Mucosa of gallbladder (tissue), 1 donor: Measurements from ENCODE around the gene MDFI. TPM values are rescaled to one million over a fixed set of nuclear protein-coding genes. Genes with fewer than 3 reads are reported as not detected.
A peak's percentile ranks its signal among the peaks of the same experiment; 100 is the strongest.

ENCODE experiments used
- DNase-seq: peaks from one replicate; pipeline ENCODE4 v3.0.0-alpha.2; 2020; ENCODE audit warnings: low spot score
- total RNA-seq: library from RNA; stranded (reverse); gene quantifications from one replicate; pipeline ENCODE4 v1.2.1, GENCODE V29; 2021
- donor health status: DM: no; HTN: no; CAD: no.

Gene MDFI
- total RNA-seq, 1 donor from 2014 or later, result 7.3 TPM

DNA sequence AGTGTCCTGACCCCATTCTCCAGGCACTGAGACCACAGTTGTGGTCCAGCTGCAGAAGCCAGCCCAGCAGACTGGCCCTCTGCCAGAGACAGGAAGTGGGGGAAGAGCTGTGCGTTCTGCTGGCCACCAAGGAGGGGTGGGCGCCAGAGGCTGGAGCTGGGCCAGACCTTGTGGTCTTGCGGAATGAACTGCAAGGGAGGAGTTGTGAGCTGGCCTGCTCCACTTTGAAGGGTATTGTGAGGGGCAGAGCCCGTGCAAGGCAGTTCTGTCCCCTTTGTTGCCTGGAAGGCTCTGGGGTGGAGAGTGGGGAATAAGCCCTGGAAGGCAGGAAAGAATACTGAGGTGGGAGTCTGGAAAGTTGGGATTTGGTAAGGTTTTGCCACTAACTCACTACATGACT lies 3.6 kb upstream of the MDFI start:
- no peak for DNase-seq

- no peak for DNase-seq
These were observed 2.9 kb upstream of the MDFI start for GRCh38 chr6:41635365-41635764.

DNA sequence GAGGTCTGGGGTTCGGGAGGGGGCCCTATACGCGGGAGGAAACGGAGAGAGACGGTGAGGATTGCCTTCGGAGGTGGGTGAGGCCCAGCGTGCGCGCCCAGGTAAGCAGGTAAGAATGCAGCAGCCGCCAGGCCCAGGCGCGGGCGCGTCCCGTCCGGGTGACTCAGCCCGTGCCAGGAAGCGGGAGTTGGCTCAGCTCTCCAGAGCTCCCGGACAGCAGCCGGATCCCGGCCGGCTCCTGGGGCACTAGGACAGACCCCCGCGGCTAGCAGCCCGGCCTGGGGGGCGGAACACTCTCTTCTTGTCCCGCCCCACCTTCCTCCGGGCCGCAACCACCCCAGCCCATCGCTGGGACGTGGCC lies 1.5 kb upstream of the MDFI start:
- peak; percentile 58 for DNase-seq

DNA sequence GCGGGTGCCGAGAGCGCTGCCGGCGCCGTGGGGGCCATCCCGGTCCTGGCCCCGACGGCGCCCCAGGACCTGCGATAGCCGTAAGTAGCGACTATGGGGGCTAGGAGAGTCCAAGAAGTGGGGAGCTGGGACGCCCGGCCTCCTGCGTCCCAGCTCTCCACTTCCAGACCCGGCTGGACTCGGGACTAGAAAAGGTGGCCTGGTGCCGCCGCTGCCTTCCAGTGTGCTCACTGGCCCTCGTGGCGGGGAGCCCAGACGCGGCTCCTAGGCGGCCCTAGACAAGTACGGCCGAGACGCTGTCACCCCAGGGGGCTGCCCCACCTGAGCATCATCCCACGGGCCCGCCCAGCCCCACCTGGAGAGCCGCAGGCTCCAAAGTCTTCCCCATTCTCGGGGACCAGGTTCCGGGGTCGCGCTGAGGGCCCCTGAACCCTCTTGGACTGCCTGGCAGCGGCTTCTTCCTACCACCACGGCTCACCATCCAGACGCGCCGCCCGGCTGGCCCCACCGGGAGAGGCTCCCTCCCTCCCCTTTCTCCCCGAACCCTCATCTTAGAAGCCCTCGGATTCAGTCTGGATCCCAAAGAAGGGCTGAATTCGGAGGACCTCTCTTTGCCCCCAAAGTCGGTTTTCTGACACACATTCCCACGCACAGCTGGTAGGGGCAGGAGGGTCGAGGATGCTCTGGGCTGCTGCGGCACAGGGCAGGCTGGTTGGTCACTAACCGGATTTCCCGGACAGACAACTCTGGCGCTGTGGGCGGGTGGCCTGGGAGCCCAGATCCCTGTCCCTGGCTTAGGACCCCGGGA lies 870 bp upstream of the MDFI start:
- no peak for DNase-seq

DNA sequence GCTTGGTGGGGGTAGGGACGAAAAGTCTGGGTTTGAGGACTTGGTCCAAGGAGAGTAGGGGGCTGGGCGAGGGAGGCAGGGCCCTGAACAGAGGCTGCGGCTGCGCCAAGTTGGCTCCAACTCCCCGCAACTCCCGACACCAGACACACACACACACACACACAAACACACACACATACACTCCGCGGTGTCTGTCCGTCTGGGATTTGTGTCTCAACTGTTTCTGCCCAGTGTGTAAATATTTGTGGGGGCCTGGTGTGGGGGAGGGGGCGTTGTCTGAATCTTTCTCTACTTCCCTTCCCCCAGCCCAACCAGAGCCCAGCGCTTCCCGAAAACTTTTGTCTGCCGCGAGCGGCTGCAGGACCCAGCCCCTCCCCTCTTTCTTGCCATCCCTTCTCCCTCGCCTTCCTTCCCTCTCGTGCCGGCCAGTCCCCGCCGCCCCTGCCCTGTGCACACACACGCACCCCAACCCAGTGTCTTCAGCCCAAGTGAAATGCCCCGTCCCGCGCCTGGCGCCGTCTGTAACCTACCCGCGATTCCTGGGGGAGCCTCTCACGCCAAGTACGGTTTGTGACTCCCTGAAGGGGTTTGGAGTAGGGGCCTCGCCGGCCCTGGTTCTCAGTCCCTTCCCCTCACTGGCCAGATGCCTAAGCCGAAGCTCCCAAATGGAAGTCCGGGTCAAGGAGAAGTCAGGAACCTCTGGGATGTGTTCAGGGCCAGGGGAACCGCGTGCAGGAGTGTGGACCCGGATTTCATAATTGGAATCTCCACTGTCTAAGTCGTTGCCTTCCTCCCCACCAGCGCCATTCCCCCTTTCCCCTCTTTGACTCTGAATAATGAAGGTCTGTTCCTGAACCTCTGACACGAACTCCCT lies 904 bp downstream of the MDFI start:
- no peak for DNase-seq

GRCh38 chr6:41639809-41640371 lies 1.6 kb downstream of the MDFI start:
- no peak for DNase-seq

GRCh38 chr6:41640426-41640825 lies 2.2 kb downstream of the MDFI start:
- DNase-seq, result no peak

DNA sequence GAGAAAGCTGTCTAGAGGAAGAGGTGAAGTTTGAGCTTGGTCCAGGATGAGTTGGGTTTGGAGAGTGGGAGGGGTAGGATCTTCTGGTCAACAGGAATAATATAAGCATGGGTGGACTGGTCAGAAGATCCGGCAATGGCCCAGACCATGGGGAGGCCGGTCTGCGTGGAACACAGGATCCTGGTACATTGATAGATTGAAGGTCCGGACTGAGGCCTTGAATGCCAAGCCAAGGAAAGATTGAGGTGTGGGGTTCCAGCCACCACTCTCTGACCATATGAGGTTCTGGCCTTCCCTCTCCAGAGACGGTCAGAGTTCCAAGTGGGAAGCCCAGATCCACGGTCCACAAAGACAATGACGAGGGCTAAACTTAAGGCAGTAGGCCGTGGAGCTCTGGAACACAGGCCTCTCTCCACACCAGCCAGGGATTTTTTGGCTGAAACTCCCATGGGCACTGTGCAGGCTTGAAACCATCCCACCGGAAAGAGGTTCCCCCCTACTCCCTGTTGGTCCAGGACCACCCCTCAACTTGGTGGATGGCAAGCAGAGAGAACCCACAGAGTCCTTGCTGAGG lies 3.2 kb downstream of the MDFI start:
- DNase-seq, result no peak

- DNase-seq, result no peak
These were observed 4.1 kb downstream of the MDFI start for GRCh38 chr6:41642090-41642959.

DNA sequence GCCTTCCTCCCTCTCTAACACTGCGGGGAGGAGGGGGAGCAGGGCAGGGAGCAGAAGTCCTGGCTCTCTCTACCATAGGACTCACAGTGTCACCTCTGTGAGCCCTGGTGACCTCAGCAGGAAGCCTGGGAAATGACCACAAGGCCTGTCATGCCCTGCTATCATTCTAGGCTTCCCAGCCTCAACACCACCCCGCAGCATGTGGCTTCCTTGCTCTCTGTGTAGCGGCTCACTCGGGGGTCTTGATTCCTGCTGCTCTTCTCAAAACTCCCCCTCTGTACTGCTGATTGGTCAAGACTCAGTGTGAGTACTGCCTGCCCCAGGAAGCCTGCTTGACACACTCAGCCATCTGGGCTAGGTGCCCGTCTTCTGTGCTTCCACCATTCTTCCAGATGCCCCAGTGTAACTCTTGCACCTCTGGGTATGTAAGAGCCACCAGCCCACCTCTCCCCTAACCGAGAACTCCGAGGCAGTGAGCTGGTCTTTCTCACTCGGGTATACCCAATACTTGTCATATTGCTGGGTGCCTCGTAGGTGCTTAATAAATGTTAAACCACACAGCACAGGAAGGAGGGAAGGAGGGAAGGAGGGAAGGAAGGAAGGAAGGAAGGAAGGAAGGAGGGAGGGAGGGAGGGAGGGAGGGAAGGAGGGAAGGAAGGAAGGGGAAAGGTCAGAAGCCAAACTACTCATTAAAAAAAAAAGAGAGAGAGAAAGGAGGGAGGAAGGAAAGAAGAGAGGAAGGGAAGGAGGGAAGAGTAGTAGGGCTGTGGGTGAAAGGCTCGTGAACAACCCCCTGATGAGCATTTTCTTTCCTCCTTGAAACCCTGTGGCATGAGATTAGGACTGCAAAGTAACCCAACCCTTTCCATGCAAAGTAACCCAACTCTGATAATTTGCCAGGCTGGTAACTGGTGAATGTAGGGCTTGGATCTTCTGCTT lies 5.0 kb downstream of the MDFI start:
- DNase-seq, result no peak

DNA sequence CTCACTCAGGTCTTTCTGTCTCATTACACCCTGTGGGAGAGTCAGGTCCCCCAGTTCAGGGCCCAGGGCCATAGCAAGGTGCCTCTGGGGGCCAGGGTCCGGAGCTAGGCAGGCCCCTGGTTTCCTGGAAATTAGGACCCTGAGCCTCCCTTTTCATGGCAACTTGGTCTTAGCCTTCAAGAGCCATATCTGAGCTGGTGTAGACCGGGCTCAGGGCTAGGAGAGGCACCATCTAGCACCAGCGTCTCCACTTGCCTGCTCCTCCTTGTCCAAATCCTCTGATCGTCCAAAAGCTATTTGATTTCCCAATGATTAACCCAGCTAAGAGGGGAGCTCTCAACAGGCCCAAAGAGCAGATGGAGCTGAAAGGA lies 5.6 kb downstream of the MDFI start:
- DNase-seq, result no peak

DNA sequence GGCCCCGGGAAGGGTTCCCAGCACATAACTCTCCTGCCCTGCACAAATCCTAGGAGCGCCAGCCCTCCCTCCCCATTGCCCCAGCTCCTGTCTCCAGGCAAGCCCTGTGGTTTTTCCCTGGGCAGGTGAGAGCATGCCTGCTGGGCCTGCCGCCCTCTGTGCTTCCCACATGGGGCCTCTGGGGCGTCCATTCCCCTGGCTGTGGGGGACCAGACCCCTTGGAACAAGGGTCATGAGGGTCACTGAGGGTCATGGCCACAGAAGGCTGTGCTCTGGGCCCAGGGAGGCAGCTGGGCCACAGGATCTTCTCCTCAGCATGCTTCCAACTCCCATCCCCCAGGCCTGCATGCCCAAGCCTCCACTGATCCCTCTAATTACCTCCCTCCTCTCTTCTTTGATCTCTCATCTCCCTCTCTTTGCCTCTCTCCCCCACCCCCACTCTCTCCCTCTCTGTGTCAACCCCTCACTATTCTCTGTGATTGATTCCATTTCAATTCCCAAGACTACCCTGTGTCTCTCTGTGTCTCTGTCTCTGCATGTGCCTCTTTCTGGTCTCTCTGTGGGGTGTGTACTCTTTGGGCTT lies 6.1 kb downstream of the MDFI start:
- no peak for DNase-seq

DNA sequence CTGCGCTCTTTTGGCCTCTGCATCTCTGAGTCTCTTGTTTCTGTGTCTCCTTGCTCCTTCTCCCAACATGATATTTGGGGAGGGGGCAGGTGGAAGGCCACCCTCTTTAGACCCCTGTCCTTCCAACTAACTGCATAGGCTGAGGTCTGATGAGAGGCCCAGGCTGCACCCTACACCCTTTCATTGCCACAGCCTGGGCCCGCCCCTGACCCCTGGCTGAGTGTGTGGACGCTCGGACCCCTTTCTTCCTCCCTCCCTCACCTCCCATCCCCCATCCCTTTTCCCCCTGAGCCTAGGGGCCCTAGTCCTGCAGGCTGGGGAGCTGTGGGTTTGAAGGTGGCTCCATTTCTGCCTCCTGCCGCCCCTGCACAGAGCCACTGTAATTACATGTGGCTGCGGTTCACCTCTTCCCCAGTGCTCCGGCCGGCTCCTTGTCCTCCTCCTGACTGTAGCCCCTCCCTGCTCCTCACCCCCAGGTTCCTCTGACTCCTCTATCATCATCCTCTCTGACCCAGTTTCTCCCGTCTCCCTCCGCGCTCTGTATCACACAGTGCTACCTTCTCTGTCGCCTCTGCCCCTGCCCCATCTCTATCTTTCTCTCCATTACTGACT lies 6.8 kb downstream of the MDFI start:
- no peak for DNase-seq

- DNase-seq, result no peak
These were observed 7.9 kb downstream of the MDFI start for GRCh38 chr6:41646026-41646795.

GRCh38 chr6:41647061-41647511 lies 8.8 kb downstream of the MDFI start:
- no peak for DNase-seq

GRCh38 chr6:41648070-41648585 lies 9.9 kb downstream of the MDFI start:
- DNase-seq, result no peak

DNA sequence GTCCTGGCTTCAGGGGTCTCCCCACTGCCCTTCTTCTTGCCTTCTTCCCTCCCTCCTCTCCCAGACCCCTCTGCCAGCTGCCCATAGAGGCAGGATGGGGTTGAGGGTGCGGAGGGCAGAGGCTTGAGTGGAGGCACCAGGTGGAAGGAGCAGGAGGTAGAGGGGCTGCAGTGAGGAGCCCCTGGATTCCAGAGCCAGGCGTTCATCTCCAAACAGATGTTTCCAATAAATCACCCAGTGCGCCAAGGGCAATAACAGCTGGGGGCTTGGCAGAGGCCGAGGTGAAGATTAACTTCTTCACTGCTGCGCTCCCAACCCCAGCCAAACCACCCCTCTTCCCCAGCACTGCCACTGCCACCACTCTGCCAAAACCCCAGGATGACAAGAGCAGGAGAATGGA lies 10.7 kb downstream of the MDFI start:
- DNase-seq, result no peak

DNA sequence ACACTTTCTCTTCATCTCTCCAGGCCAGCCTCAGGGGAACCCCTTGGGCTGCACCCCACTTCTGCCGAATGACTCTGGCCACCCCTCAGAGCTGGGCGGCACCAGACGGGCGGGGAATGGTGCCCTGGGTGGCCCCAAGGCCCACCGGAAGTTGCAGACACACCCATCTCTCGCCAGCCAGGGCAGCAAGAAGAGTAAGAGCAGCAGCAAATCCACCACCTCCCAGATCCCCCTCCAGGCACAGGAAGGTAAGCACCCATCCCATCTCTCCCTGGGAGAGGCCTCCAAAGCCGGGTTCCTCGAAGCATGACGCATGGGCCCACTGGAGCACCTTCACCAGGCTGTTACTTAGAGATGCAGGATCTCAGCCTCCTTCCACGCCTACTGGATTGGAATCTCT lies 11.3 kb downstream of the MDFI start:
- no peak for DNase-seq
